ENCODE measurements around the gene PNMA6F.
"Not testable (repeated sequence)": the region's sequence is repeated elsewhere in the genome, so short reads cannot be mapped to it uniquely, and the experiment has no call there.

PNMA6F gene

DNA sequence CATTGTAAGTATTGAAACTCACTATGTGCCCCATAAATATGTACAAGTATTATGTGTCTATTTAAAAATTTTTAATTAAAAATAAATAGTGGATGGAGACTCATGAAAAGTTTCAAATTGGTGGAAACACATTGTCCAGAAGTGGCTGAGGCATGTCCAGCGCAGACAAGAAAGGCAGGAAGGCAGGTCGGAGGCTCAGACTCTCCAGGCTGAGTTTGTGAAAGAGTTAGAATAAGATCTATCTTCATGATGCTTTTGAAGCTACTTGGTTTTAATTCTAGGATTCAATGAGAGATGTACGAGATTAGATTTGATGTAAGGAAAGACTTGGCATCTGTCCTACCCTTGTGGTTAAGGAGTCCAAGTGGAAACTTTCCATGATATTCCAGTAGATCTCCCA, 19.8 kb downstream of the PNMA6F start:
- no peak for DNase-seq

DNA sequence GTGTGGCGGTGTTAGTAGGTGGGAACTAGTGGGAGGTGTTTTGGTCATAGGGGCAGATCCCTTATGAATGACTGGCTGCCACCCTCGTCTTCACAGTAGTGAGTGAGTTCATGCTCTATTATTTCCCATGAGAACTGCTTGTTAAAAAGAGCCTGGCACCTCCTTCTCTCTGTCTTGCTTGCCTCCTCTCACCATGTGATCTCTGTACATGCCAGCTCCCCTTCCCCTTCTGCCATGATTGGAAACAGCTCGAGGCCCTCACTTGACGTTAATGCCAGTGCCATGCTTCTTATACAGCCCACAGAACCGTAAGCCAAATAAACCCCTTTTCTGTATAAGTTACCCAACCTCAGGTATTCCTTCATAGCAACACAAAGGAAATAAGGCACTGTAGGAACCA, 21.7 kb downstream of the PNMA6F start:
- DNase-seq = no peak

DNA sequence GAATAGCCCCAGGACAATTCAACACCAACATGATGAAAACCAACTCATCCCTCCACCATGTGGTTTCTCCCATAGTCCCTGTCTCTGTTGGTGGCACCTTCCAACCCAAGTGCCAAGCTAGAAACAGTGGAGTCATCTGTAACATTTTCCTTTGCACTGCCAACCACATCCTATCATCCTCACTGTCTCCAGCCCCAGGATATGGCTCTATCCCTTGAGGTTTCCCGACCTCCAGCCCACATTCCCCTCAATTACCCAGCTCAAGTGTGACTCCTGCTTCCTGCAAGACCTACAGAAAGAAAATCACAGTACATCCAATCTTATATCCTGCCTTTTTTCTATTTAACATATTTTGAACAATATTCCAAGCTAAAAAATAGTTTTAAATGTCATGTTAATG, 24.2 kb downstream of the PNMA6F start:
- no peak for DNase-seq

DNA sequence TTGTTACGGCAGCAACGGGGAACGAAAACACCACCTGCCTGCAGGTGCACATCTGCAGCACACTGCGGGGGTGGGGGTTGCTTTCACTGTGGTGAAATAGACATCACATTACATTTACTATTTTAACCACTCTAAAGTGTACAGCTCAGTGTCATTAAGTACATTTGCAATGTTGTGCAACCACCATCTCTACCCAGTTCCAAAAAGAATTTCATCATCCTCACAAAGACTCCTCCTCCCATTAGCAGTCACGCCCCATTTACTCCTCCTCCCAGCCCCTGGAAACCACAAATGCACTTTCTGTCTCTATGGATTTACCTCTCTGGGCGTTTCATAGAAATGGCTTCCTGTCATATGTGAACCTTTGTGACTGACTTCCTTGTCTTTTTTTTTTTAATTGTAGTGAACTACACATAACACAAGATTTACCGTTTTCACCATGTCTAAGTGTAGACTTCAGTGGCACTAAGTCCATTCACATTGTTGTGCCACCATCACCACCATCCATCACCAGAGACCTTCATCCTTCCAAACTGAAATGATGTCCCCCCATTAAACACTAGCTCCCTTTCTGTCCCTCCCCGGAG, 28.0 kb downstream of the PNMA6F start:
- not testable (repeated sequence) for DNase-seq

DNA sequence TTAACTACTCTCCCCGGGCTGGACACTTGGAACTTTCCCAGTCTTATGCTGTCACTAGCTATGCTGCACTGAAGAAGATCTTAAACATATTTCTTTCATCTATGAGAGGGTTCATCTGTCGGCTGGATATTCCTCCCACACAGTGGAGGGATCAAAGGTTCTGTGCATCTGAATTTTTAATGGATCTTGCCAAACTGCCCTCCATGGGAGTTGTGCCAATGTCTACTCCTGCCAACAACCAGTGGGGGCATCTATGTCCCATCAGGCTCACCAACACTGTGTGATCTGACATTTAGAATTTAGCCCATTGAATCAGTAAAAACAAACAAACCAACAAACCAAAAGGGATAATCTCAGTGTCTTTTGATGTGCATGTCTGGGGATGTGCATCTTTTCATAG, 32.8 kb downstream of the PNMA6F start:
- not testable (repeated sequence) for DNase-seq

DNA sequence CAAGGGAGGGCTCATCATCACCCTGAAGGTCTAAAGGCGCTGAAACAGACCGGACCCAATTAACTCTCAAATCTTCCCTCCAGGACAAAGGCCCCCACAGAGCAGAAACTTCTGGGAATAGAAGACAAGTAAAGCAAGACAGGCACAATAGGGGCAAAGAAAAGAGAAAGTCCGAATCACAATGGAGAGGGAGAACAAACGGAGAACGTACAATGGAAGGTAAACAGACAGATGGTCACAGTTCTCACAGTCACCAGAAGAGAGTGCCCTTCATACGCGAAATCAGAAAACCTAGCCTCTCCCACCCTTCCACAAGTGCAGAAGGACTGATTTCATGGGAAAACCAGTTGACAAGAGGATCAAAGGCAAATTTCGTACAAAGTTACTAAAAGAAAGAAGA, 35.9 kb downstream of the PNMA6F start:
- not testable (repeated sequence) for DNase-seq

DNA sequence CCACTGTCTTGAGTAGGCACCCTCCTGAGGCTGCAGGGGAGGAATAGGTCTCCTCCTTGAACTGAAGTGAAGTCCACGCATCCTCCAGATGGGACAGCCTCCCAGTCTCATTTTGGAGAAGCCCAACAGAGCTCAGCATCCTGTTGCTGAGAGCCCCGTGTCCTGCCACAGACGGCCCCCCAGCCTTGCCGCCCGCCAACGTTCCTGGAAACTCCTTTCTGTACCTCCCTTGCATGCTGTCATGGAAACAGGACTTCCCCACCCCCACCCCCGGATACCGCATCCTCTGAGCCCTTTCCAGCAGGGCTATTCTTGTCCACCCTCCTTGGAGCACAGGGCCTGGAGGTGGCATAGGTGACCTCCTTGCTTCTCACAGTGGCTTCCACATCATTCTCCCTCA, 37.6 kb downstream of the PNMA6F start:
- DNase-seq = not testable (repeated sequence)

DNA sequence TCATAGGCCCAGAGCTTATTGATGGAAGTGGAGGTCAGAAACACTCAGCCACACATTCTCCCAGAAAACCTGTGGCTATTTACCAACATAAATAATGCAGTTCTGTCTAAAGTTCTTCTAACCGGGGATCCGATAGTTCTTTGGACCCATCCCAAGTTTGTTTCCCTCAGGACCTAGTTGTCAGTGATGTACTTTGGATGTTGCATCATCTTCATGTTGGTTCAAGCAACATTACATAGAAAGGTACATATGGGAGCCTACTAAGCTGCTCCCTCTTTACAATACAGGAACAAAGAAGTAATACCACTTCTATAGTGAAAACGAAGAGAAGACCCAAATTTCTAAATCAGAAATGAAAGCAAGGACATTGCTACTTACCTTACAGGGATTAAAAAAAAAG, 39.8 kb downstream of the PNMA6F start:
- DNase-seq = not testable (repeated sequence)

DNA sequence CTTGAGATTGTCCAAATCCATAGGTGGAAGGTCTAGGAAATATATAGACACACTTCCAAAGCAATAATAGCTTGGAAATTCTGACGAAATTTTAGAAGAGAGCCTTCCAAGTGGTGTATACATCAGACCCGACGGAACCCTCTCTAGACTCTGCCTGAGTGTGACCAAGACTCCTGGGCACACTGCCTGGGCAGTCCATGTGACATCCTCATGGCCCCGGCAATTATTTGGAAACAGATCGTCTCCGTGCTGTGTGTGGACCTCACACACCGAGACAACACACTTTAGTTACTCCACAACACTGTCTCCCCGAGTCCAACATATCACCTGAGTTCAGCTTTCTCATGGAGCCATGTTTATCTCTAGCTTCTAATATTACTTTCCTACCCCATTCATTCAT, 42.3 kb downstream of the PNMA6F start:
- not testable (repeated sequence) for DNase-seq

DNA sequence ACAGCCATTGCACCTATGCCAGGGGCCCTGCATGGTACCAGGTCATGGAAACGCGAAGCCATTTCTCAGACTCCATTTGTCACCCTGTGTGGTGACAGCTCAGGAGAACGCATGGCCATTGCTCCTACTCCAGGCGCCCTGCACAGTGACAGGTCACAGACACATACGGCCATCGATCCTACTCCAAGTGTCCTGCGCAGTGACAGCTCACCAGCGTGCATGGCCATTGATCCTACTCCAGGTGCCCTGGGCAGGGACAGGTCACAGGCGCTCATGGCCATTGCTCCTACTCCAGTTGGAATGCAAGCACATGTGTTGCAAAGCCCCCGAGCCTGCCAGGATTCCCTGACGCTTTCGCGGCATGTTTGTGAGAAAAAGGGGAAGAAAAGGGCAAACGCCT, 45.5 kb downstream of the PNMA6F start:
- DNase-seq = not testable (repeated sequence)

DNA sequence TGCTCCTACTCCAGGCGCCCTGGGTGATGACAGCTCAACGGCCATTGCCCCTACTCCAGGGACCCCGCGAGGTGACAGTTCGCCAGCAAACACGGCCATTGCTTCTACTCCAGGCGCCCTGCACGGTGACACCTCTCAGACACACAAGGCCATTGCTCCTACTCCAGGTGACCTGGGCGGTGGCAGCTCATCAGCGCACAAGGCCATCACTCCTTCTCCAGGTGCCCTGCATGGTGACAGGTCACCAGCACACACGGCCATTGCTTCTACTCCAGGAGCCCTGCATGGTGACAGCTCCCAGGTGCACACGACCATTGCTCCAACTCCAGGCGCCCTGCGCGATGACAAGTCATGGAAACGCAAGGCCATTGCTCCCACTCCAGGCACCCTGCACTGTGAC, 46.1 kb downstream of the PNMA6F start:
- not testable (repeated sequence) for DNase-seq

DNA sequence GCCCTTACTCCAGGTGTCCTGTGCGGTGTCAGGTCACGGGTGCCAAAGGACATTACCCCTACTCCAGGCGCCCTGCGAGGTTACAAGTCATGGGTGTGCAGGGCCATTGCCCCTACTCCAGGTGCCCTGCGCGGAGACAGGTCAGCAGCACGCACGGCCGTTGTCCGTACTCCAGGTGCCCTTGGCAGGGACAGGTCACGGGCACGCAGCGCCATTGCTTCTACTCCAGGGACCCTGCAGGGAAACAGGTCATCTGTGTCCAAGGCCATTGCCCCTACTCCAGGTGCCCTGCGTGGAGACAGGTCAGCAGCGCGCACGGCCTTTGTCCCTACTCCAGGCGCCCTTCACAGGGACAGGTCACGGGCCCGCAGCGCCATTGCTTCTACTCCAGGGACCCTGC, 49.0 kb downstream of the PNMA6F start:
- DNase-seq = not testable (repeated sequence)

DNA sequence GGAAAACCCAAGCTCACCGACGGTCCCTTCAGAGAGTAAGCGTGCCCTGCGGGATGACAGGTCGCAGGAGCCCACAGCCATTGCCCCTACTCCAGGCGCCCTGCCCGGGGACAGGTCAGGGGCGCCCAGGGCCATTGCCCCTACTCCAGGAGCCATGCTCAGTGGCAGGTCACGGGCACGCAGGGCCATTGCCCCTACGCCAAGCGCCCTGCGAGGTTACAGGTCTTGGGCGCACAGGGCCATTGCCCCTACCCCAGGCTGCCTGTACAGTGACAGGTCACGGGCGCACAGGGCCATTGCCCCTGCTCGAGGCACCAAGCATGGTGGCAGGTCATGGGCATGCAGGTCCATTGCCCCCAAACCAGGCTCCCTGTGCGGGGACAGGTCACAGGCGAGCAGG, 49.5 kb downstream of the PNMA6F start:
- not testable (repeated sequence) for DNase-seq
